22Rv1 (cell line): ENCODE data around the gene ICAM3.

Experiments used
- H3K27ac ChIP-seq: fragments of 450-650 bp; 2 replicates; pipeline ENCODE4 v1.5.1; 2017
- CTCF ChIP-seq: fragments of 450-650 bp; IDR thresholded peaks from 2 replicates; pipeline ENCODE4 v1.5.1; 2017; ENCODE audit warnings: mild to moderate bottlenecking
- ZFX ChIP-seq: fragments of 450-650 bp; IDR thresholded peaks from 2 replicates; pipeline ENCODE4 v1.6.1; 2017; ENCODE audit warnings: antibody characterized with exemption, borderline replicate concordance

The ICAM3 gene

DNA sequence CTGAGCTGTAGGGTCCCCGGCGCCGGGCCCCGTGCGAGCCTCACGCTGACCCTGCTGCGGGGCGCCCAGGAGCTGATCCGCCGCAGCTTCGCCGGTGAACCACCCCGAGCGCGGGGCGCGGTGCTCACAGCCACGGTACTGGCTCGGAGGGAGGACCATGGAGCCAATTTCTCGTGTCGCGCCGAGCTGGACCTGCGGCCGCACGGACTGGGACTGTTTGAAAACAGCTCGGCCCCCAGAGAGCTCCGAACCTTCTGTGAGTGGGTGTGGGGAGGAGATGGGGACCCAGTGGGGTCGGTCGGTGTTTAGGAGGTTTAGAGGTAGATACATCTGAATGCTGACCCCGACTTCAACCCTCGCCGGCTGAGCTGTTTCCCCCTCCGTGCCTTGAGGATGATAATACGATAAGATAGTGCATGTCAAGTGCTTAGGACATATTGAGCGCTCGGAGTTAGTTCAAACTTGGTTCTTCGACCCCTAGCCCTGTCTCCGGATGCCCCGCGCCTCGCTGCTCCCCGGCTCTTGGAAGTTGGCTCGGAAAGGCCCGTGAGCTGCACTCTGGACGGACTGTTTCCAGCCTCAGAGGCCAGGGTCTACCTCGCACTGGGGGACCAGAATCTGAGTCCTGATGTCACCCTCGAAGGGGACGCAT is 47.7 kb downstream of the ICAM3 start:
- H3K27ac ChIP-seq = peak overlapping the region; percentile 87

GRCh38 chr19:10290876-10291553 is 48.4 kb downstream of the ICAM3 start:
- TF ChIP-seq ZFX (no peak), CTCF (no peak)
- H3K27ac ChIP-seq = peak overlapping the region; percentile 87

More for the DNA sequence above, 47.7 kb downstream of the ICAM3 start:
- no peak for TF ChIP-seq CTCF
- no peak for TF ChIP-seq ZFX

DNA sequence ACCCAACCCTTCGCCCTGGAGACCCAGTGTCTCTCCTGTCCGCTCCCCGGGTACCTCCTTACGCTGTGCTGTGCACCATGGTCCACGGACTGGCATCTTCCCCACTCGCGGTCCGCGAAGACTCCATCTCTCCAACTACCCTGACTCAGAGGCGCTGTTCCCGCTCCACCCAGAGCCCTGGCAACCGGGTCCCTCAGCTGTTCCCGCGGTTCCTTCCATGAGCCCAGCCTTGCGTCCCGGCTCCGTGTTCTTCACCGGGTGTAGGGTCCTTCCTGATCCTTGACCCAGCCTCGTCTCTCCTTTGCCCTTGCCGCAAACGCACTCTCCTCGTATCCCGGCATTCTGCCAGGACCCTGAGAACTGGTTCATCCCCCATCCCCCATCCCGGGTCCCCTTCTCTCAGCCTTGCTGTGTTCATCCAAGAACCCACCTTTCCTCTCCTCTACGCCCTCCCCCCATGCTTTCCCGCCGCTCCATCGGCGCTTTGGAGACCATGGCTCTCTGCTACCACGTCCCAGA is 49.0 kb downstream of the ICAM3 start:
- peak overlapping the region; percentile 87 for H3K27ac ChIP-seq
- TF ChIP-seq ZFX (no peak), CTCF (no peak)

- TF ChIP-seq CTCF (no peak), ZFX (no peak)
- H3K27ac ChIP-seq = peak within 1 kb of the TSS; percentile 87
Measured at GRCh38 chr19:10289836-10290356, 49.5 kb downstream of the ICAM3 start, which contains the start of gene ICAM5. Gene ICAM5 (plus strand): TSS chr19:10289952. CDS start chr19:10290044, 92 bp downstream.

DNA sequence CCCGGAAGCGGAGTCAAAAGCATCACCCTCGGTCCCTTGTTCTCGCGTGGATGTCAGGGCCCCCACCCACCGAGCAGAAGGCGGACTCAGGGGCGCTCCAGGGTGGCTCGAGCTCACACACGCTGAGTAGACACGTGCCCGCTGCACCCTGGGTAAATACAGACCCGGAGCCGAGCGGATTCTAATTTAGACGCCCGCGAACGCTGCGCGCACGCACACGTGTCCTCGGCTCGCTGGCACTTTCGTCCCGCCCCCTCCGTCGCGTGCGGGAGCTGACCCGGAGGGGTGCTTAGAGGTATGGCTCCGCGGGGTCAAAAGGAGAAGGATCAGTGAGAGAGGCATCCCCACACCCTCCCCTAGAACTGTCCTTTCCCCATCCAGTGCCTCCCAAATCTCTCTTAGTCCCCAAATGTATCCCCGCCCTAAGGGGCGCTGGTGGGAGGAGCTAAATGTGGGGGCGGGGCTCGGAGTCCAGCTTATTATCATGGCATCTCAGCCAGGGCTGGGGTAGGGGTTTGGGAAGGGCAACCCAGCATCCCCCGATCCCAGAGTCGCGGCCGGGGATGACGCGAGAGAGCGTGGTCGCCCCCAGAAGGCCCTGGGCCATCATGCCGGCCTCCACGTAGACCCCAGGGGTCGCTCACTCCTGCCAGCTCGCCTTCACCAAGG is 50.1 kb downstream of the ICAM3 start:
- TF ChIP-seq ZFX = no peak
- no peak for TF ChIP-seq CTCF
- peak overlapping the region; percentile 87 for H3K27ac ChIP-seq

GRCh38 chr19:10288662-10289166 is 50.7 kb downstream of the ICAM3 start:
- peak overlapping the region; percentile 87 for H3K27ac ChIP-seq
- TF ChIP-seq ZFX (no peak), CTCF (no peak)
